GM12892 (cell line): ENCODE data around the gene FNIP2.
"Not testable (repeated sequence)": the region's sequence is repeated elsewhere in the genome, so short reads cannot be mapped to it uniquely, and the experiment has no call there.

Experiments
- DNase-seq: peaks from one replicate; pipeline ENCODE4 v3.0.0; 2011; ENCODE audit not compliant: insufficient read length
- FAIRE-seq: peaks from 2 replicates; lab custom pipeline; 2011; peaks lifted over from hg19 to GRCh38; lab: Jason Lieb, UNC
- POLR2A ChIP-seq: IDR thresholded peaks from 2 replicates; pipeline ENCODE4 v1.6.1; 2011; ENCODE audit warnings: low read depth, low read length, control low read depth
- POLR2AphosphoS5 ChIP-seq: IDR thresholded peaks from 2 replicates; pipeline ENCODE4 v1.6.1; 2011; ENCODE audit warnings: low read depth, low read length, control low read depth
- TAF1 ChIP-seq: IDR thresholded peaks from 2 replicates; pipeline ENCODE4 v1.6.1; 2011; ENCODE audit warnings: low read depth, mild to moderate bottlenecking, control low read depth, low read length, borderline replicate concordance

Gene FNIP2

DNA sequence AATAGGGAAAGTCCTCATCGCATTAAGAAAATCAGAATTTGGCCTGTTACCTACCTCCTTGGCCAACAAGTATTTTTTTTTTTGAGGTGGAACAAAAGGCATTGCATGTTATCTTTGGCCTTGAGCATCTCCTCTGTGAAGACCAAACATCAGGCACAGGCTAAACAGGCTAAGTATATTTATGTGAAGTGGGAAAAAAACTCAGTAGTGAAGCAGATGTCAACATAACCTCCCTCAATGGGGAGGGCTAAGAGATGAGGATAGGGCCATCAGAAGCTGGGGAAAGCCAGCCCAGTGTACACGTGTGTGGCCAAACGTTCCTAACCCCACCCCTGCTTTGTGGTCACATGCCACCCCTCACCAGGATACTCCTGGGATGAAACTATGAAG is 102.5 kb downstream of the FNIP2 start:
- no peak for DNase-seq
- TF ChIP-seq POLR2AphosphoS5: no peak
- no peak for TF ChIP-seq TAF1
- no peak for TF ChIP-seq POLR2A
- no peak for FAIRE-seq

DNA sequence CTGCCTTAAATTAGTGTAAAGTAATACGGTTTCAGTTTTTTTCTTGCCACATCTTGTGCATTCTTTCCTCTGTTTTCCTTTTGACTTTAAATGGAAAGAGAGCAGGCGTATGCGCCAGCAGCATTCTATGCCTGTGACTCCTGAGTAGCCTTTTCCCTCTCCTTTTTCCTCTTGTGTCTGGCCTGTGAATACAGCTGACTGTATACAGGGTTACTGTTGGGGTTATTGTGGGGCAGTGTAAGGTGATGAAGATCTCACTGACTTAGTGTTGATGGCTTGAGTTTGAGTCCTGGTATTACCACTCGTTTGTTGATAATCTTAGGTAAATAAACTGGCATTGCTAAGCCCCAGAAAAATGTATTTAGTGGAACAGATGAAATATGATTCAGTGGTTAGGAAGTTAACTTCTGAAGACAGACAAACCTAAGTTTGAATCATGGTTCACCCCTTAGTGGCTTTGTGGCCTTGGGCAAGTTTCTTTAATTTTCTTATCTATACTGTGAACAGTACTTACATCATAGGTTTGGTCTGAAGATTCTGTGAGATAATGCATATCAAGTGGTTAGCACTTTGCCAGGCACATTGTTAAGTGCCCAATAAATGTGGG is 105.1 kb downstream of the FNIP2 start:
- DNase-seq (no peak), FAIRE-seq (no peak)
- TF ChIP-seq TAF1 (no peak), POLR2A (no peak), POLR2AphosphoS5 (no peak)

DNA sequence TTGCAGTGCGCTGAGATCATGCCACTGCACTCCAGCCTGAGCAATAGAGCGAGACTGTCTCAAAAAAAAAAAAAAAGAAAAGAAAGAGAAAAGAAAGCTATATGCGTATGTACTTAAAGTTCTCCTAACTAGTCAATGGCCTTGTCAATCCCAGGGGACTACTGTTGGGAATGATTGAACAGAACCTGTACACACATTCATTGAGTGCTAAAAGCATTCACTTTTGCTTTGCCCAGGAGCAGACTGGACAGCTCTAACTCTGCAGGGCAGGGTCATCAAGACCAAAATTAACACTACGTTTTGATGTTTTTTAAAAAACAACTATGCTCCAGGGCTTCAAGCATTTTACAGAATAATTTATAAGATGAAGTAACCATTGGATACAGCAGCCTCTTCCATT is 106.2 kb downstream of the FNIP2 start:
- DNase-seq: no peak

DNA sequence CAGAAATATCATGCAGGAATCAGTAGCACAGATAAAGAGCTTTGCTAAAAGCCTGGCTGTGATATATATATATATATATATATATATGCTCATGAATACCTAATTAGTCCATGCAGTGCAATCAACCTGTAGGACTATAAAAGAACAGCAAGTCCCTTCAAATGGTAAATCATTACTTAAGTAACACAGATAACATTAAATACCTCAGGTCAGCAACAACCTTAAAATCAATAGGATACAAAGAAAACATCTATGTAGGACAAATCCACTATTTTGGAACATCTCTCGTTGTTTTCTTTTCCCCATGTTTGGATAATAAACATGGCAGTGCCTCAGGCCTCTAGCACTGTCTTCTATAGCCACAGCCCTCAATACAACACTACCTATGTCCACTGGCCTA is 106.6 kb downstream of the FNIP2 start:
- DNase-seq (no peak), FAIRE-seq (no peak)
- TF ChIP-seq POLR2A: no peak
- no peak for TF ChIP-seq TAF1

More for the DNA sequence above, 106.2 kb downstream of the FNIP2 start:
- no peak for FAIRE-seq
- TF ChIP-seq POLR2A (no peak), POLR2AphosphoS5 (no peak), TAF1 (no peak)

DNA sequence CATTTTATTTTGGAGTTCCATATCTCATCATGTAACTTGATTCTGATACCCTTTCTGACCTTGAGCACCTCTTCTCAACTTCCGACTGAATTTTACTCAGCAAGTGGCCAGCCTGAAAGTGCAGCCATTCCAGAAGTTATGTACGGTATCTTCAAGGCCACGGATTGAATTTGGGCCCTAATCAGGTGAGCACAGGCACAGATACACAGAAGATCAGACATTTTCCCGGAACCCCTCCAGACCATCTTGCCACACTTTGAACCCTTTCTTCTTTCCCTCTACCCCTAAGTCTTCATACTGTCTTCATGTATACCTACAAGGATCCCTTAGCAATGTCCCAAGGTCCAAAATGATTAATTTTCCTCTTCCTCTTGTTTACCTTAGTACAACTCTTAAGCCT is 108.2 kb downstream of the FNIP2 start:
- no peak for FAIRE-seq
- TF ChIP-seq POLR2AphosphoS5 (no peak), POLR2A (no peak)
- no peak for DNase-seq

DNA sequence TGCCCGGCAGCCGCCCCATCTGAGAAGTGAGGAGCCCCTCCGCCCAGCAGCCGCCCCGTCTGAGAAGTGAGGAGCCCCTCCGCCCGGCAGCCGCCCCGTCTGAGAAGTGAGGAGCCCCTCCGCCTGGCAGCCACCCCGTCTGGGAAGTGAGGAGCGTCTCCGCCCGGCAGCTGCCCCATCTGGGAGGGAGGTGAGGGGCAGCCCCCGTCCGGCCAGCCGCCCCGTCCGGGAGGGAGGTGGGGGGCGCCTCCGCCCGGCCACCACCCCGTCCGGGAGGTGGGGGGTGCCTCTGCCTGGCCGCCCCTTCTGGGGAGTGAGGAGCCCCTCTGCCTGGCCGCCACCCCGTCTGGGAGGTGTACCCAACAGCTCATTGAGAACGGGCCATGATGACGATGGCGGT is 113.3 kb downstream of the FNIP2 start:
- FAIRE-seq, DNase-seq: not testable (repeated sequence)

DNA sequence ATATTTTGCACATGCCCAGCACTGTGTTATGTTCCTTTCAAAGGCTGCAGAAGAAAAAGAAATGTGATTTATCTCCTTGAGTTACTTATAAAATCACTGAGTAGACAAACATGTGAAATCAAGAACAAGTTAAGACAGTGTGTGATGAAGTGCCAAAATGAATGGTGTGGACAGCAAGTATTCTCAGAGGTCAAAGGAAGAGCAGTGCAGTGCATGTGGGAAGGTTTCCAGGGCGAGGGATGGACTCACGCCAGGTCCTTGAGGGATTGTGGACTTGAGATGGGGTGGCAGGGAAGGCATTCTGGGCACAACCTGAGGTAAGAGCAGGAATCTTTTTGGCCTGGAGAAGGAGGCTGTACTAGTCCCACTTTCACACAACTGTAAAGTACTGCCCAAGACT is 115.5 kb downstream of the FNIP2 start:
- TF ChIP-seq TAF1: no peak
- no peak for TF ChIP-seq POLR2AphosphoS5
- TF ChIP-seq POLR2A: no peak
- no peak for FAIRE-seq
- DNase-seq: no peak

DNA sequence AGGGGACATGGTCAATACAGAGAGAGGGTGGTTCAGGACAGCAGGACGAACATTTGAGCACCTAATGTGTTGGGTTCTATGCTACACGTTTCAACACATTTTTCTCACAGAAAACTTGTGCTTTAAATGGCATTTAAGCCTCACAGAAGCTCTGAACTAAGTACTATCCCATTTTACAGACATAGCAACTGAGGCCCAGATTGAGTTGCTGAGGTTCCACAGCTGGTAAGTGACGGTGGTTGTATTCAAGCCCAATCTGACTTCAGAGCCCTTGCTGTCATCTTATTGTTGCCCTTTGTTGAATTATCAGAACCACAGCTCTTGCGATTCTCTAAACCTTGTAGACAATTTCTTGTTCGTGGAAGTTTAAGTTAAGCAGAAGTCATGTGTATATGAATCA is 116.7 kb downstream of the FNIP2 start:
- no peak for TF ChIP-seq TAF1
- FAIRE-seq (peak; percentile 27), DNase-seq (no peak)

DNA sequence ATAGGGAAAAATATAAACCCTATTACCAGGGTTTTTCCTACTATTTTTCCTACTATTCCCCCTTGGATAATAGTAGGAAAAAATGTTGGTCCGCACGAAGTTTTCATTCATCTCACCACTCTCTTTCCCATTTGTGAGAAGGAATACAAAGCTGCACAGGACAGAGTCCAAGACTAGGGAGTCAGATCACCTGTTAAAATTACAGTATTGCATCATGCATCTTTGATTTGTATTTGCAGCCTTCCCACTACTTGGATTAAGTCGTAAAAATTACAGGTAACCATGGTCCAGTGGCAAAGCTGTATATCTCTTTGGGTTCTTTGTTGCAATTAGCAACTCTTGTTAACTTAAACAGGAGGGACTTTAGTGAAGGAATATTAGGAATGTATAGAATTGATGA is 121.5 kb downstream of the FNIP2 start:
- DNase-seq (no peak), FAIRE-seq (no peak)
- TF ChIP-seq TAF1: no peak
- no peak for TF ChIP-seq POLR2AphosphoS5
- no peak for TF ChIP-seq POLR2A

DNA sequence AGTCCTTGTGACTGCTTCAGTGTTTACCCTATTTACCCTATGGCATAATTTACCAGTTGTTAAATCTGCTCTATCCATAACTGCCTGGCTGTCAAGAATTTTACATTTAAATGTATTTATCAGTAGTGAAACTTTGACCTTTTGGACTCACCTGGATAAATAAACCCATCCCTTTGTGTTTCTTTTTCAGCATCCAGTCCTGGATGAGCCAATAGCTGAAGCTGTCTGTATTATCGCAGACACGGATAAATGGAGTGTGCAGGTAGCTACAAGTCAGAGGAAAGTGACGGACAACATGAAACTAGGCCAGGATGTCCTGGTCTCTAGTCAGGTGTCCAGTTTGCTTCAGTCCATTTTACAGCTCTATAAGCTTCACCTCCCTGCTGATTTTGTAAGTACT is 122.4 kb downstream of the FNIP2 start:
- DNase-seq: no peak
- FAIRE-seq: no peak
- no peak for TF ChIP-seq TAF1

DNA sequence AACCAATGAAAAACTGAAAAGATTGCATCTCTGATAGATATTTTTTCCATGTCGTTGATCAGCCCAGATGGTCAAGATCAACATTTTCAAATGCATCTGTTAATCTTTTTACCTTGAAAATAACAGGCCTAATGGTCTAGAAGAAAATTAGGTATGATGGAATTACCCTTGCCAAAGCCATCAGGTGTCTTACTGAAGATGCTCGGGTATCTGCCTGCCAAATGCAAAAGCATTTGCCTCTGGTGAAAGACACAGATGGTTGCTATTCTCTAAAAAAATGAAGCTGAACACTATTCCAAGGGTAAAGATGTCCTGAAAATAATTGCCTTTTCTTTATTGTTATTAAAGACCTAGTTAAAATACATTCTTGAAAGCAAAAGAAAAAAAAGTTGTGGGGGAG is 126.0 kb downstream of the FNIP2 start:
- TF ChIP-seq POLR2A (no peak), TAF1 (no peak), POLR2AphosphoS5 (no peak)
- FAIRE-seq: no peak
- no peak for DNase-seq

DNA sequence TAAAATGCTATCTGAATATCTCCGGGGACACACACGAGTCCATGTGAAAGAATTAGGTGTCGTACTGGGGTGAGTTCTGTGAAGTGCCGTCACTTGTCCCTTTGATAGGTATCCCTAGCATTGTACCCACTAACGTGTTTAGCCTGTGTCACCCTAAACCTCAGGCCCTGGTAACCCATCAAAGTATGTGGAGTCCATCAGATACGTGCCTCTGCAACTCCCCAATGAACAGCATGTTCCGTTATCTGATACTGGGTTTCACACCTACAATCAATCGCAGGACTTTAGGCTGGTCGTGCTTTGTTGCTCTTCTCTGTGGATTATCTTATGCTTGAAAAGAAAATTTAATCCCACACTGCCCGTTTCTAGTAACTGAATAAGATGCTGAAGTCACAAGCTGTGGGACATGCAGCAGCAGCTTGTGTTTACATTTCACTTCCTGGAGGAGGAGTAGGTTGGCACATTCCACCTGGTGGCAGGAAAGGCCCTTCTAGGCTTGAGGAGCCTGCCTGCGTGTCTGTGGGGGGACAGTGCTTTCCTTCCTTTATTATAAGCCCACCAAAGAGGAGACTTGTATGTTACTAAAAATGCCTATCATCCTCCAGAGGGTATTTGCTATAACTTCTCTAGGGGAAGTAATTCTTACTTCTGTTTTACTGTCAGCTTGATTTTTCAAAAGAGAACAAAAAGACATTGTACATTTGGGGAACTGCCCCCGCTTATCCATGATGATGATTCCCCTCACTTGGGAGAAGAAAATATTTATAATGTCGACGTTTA is 127.2 kb downstream of the FNIP2 start:
- FAIRE-seq (no peak), DNase-seq (no peak)

DNA sequence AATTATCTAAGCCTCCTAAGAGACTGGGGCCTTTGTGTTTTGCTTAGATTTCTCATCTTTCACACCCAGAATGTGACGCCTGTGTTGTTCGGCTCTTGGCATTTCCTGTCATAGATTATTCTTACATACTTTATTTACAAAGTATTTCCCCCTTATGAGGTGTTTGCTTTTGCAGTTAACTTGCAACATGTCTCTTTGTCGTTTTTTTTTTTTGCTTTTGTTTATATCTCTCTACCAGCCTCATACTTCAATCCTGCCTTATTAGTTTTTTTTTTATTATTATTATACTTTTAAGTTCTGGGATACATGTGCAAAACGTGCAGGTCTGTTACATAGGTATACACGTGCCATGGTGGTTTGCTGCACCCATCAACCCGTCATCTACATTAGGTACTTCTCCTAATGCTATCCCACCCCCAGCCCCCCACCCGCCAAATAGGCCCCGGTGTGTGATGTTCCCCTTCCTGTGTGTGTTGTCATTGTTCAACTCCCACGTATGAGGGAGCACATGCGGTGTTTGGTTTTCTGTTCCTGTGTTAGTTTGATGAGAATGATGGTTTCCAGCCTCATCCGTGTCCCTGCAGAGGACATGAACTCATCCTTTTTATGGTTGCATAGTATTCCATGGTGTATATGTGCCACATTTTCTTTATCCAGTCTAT is 127.9 kb downstream of the FNIP2 start:
- not testable (repeated sequence) for FAIRE-seq, DNase-seq

More for the DNA sequence above, 127.2 kb downstream of the FNIP2 start:
- TF ChIP-seq POLR2AphosphoS5 (no peak), TAF1 (no peak)

DNA sequence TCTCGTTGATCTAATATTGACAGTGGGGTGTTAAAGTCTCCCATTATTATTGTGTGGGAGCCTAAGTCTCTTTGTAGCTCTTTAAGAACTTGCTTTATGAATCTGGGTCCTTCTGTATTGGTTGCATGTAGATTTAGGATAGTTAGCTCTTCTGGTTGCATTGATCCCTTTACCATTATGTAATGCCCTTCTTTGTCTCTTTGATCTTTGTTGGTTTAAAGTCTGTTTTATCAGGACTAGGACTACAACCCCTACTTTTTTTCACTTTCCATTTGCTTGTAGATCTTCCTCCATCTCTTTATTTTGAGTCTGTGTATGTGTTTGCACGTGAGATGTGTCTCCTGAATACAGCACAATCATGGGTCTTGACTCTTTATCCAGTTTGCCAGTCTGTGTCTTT is 131.6 kb downstream of the FNIP2 start:
- not testable (repeated sequence) for FAIRE-seq, DNase-seq

DNA sequence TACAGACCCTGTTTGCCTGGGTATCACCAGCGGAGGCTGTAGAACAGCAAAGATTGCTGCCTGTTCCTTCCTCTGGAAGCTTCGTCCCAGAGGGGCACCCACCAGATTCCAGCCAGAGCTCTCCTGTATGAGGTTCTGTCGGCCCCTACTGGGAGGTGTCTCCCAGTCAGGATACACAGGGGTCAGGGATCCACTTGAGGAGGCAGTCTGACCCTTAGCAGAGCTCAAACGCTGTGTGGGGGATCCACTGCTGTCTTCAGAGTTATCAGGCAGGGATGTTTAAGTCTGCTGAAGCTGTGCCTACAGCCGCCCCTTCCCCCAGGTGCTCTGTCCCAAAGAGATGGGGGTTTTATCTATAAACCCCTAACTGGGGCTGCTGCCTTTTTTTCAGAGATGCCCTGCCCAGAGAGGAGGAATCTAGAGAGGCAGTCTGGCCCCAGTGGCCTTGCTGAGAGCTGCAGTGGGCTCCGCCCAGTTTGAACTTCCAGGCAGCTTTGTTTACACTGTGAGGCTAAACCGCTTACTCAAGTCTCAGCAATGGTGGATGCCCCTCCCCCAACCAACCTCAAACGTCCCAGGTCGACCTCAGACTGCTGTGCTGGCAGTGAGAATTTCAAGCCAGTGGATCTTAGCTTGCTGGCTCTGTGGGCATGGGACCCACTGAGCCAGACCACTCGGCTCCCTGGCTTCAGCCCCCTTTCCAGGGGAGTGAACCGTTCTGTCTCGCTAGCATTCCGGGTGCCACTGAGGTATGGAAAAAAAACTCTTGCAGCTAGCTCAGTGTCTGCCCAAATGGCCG is 133.7 kb downstream of the FNIP2 start:
- not testable (repeated sequence) for DNase-seq, FAIRE-seq
